Stomach smooth muscle (tissue), 2 donors: ENCODE measurements around the gene CREG2.

Experiments used
- H3K27ac ChIP-seq: one replicate; pipeline ENCODE4 v1.7.0; 2013; ENCODE audit warnings: mild to moderate bottlenecking, low read length, inconsistent platforms
- H3K27me3 ChIP-seq, 2 donors: one replicate each; pipeline ENCODE4 v1.7.0; 2013; ENCODE audit warnings: low read length in 2 of 2; ENCODE audit not compliant: insufficient read depth in 2 of 2, control insufficient read depth in 1 of 2
- H3K36me3 ChIP-seq, 2 donors: one replicate each; pipeline ENCODE4 v1.7.0; 2013; ENCODE audit warnings: low read length in 2 of 2; ENCODE audit not compliant: control insufficient read depth in 2 of 2, insufficient read depth in 2 of 2
- H3K4me1 ChIP-seq: one replicate; pipeline ENCODE4 v1.7.0; 2013; ENCODE audit warnings: low read length; ENCODE audit not compliant: control insufficient read depth, insufficient read depth
- H3K4me3 ChIP-seq, 2 donors: one replicate each; pipeline ENCODE4 v1.7.0; 2013; ENCODE audit warnings: low read length in 2 of 2
- H3K9ac ChIP-seq, 2 donors: one replicate each; pipeline ENCODE4 v1.7.0; 2013; ENCODE audit warnings: low read length in 2 of 2, mild to moderate bottlenecking in 1 of 2
- H3K9me3 ChIP-seq, 2 donors: one replicate each; pipeline ENCODE4 v1.7.0; 2013; ENCODE audit warnings: low read length in 2 of 2; ENCODE audit not compliant: control insufficient read depth in 2 of 2
- donor health status: healthy.
- donor health status: Pancreatic carcinoma.

CREG2 gene

GRCh38 chr2:101408925-101409324, 21.6 kb upstream of the CREG2 start:
- H3K9ac ChIP-seq: no peak overlapping the region
- H3K36me3 ChIP-seq: no peaks in the 10 kb centered on the region
- H3K27ac ChIP-seq: no peak overlapping the region
- peaks cover 3 to 7% of the 10 kb centered on the region in 2 donors for H3K27me3 ChIP-seq
- H3K4me3 ChIP-seq: no peak overlapping the region
- H3K4me1 ChIP-seq: no peaks in the 10 kb centered on the region
- no peaks in the 10 kb centered on the region for H3K9me3 ChIP-seq

GRCh38 chr2:101405351-101405899, 18.1 kb upstream of the CREG2 start:
- H3K27me3 ChIP-seq: peaks cover 2 to 6% of the 10 kb centered on the region in 2 donors
- H3K4me3 ChIP-seq: no peak overlapping the region
- H3K27ac ChIP-seq: no peak overlapping the region
- no peaks in the 10 kb centered on the region for H3K4me1 ChIP-seq
- H3K9me3 ChIP-seq: no peaks in the 10 kb centered on the region
- H3K9ac ChIP-seq: no peak overlapping the region
- H3K36me3 ChIP-seq: no peaks in the 10 kb centered on the region

GRCh38 chr2:101403745-101404144, 16.4 kb upstream of the CREG2 start:
- Histone ChIP-seq H3K9ac (no peak overlapping the region), H3K36me3 (no peaks in the 10 kb centered on the region), H3K4me3 (no peak overlapping the region), H3K27ac (no peak overlapping the region), H3K4me1 (no peaks in the 10 kb centered on the region), H3K9me3 (no peaks in the 10 kb centered on the region), H3K27me3 (peaks cover 2 to 12% of the 10 kb centered on the region in 2 donors)

- H3K9me3 ChIP-seq: no peaks in the 10 kb centered on the region
- no peak overlapping the region for H3K27ac ChIP-seq
- H3K36me3 ChIP-seq: no peaks in the 10 kb centered on the region
- H3K9ac ChIP-seq: no peak overlapping the region
- H3K4me1 ChIP-seq: no peaks in the 10 kb centered on the region
- peaks cover 2 to 14% of the 10 kb centered on the region in 2 donors for H3K27me3 ChIP-seq
- H3K4me3 ChIP-seq: no peak overlapping the region
Measured at GRCh38 chr2:101402630-101403029, 15.3 kb upstream of the CREG2 start.

- H3K9me3 ChIP-seq: no peaks in the 10 kb centered on the region
- no peak overlapping the region for H3K9ac ChIP-seq
- H3K27ac ChIP-seq: no peak overlapping the region
- peaks cover 2 to 14% of the 10 kb centered on the region in 2 donors for H3K27me3 ChIP-seq
- no peak overlapping the region for H3K4me3 ChIP-seq
- H3K36me3 ChIP-seq: no peaks in the 10 kb centered on the region
- H3K4me1 ChIP-seq: no peaks in the 10 kb centered on the region
Measured at GRCh38 chr2:101401906-101402305, 14.6 kb upstream of the CREG2 start.

GRCh38 chr2:101401326-101401665, 14.0 kb upstream of the CREG2 start:
- H3K4me1 ChIP-seq: no peaks in the 10 kb centered on the region
- peaks cover 2 to 14% of the 10 kb centered on the region in 2 donors for H3K27me3 ChIP-seq
- no peaks in the 10 kb centered on the region for H3K36me3 ChIP-seq
- no peak overlapping the region for H3K4me3 ChIP-seq
- no peaks in the 10 kb centered on the region for H3K9me3 ChIP-seq
- H3K27ac ChIP-seq: no peak overlapping the region
- H3K9ac ChIP-seq: no peak overlapping the region

- H3K9ac ChIP-seq: no peak overlapping the region
- H3K27ac ChIP-seq: no peak overlapping the region
- H3K4me3 ChIP-seq: no peak overlapping the region
- H3K27me3 ChIP-seq: peaks cover 2 to 14% of the 10 kb centered on the region in 2 donors
- H3K36me3 ChIP-seq: no peaks in the 10 kb centered on the region
- no peaks in the 10 kb centered on the region for H3K4me1 ChIP-seq
- no peaks in the 10 kb centered on the region for H3K9me3 ChIP-seq
Measured at GRCh38 chr2:101400506-101401325, 13.4 kb upstream of the CREG2 start.

- Histone ChIP-seq H3K27me3 (peaks cover 2 to 14% of the 10 kb centered on the region in 2 donors), H3K9me3 (no peaks in the 10 kb centered on the region), H3K4me3 (no peak overlapping the region), H3K9ac (no peak overlapping the region), H3K36me3 (no peaks in the 10 kb centered on the region), H3K4me1 (no peaks in the 10 kb centered on the region), H3K27ac (no peak overlapping the region)
Measured at GRCh38 chr2:101400048-101400447, 12.7 kb upstream of the CREG2 start.

- Histone ChIP-seq H3K36me3 (no peaks in the 10 kb centered on the region), H3K9me3 (no peaks in the 10 kb centered on the region), H3K9ac (no peak overlapping the region), H3K27ac (no peak overlapping the region), H3K4me3 (no peak overlapping the region), H3K4me1 (no peaks in the 10 kb centered on the region), H3K27me3 (peaks cover 2 to 14% of the 10 kb centered on the region in 2 donors)
Measured at GRCh38 chr2:101399021-101399799, 11.9 kb upstream of the CREG2 start.

- H3K27ac ChIP-seq: no peak overlapping the region
- H3K27me3 ChIP-seq: peaks cover 2 to 14% of the 10 kb centered on the region in 2 donors
- H3K4me3 ChIP-seq: no peak overlapping the region
- no peaks in the 10 kb centered on the region for H3K9me3 ChIP-seq
- H3K36me3 ChIP-seq: no peaks in the 10 kb centered on the region
- no peak overlapping the region for H3K9ac ChIP-seq
- no peaks in the 10 kb centered on the region for H3K4me1 ChIP-seq
Measured at GRCh38 chr2:101398116-101398821, 11.0 kb upstream of the CREG2 start.
